Measurements from ENCODE around the gene SERPINA5. TPM values are rescaled to one million over a fixed set of nuclear protein-coding genes. Genes with fewer than 3 reads are reported as not detected.

SERPINA5 gene
- total RNA-seq, 1 donor from 2014 or later, result 4.3 TPM

DNA sequence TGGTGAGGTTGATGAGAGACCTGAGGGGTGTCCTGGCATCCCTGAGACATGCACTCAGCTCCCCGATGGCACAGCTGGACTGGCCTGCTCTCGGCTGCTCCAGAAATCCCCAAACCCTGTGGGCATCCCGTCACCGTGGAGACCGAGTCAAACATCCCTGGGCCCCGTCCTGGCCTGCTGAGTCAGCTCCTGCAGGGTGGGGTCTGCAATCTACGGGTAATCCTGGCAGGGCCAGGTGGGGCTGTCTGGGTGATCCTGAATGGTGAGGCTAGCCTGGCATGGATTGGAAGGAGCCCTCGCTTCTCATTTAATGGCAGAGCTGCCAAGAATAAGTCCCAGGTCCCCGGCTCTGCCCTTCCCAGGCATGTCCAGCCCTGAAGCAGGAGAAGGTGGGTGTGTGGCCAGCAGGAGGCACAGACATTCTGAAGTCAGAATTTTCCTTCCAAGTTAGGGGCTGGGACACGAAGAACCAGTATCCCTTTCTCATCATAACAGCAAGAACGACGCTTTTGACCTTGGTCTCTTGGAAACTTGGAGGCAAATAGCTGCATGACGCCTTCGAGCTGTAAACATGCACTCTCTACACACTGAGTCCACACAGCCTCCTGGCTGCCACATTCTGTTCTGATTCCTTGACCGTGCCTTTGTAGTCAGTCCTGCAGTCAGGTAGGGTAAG lies 37.6 kb upstream of the SERPINA5 start:
- H3K36me3 ChIP-seq, result no peaks in the 10 kb centered on the region
- no peak overlapping the region for H3K4me3 ChIP-seq
- H3K27ac ChIP-seq, result no peak overlapping the region
- no peaks in the 10 kb centered on the region for H3K4me1 ChIP-seq
- DNase-seq (ENCODE audit: low spot score in 2 of 2), result peak in 1 of 2 donors; percentile 54
- no peaks in the 10 kb centered on the region for H3K27me3 ChIP-seq
- intact Hi-C loops (cut with DNase I), result no loop called here
- H3K9me3 ChIP-seq, result no peaks in the 10 kb centered on the region
- TF ChIP-seq, protein P1, sequence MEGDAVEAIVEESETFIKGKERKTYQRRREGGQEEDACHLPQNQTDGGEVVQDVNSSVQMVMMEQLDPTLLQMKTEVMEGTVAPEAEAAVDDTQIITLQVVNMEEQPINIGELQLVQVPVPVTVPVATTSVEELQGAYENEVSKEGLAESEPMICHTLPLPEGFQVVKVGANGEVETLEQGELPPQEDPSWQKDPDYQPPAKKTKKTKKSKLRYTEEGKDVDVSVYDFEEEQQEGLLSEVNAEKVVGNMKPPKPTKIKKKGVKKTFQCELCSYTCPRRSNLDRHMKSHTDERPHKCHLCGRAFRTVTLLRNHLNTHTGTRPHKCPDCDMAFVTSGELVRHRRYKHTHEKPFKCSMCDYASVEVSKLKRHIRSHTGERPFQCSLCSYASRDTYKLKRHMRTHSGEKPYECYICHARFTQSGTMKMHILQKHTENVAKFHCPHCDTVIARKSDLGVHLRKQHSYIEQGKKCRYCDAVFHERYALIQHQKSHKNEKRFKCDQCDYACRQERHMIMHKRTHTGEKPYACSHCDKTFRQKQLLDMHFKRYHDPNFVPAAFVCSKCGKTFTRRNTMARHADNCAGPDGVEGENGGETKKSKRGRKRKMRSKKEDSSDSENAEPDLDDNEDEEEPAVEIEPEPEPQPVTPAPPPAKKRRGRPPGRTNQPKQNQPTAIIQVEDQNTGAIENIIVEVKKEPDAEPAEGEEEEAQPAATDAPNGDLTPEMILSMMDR (IDR thresholded peaks at IDR 0.05), result no peak

DNA sequence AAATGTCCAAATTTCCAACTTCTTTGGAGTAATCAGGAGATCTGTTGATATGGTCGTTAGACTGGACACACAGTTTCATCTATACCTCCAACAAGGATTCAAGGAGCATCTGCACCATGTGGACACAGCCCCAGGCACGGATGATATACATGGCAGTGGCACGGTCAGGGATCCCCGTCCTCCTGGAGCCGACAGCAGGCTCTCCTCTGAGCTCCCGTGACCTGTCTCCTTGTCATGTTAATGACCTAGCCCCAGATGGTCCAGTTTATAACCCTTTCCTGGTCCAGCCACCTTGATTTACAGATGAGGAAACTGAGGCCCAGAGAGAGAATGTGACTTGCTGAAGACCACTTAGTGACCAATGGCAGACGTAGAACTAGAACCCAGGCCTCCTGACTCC lies 36.5 kb upstream of the SERPINA5 start:
- no peaks in the 10 kb centered on the region for H3K9me3 ChIP-seq
- intact Hi-C loops (cut with DNase I), result no loop called here

DNA sequence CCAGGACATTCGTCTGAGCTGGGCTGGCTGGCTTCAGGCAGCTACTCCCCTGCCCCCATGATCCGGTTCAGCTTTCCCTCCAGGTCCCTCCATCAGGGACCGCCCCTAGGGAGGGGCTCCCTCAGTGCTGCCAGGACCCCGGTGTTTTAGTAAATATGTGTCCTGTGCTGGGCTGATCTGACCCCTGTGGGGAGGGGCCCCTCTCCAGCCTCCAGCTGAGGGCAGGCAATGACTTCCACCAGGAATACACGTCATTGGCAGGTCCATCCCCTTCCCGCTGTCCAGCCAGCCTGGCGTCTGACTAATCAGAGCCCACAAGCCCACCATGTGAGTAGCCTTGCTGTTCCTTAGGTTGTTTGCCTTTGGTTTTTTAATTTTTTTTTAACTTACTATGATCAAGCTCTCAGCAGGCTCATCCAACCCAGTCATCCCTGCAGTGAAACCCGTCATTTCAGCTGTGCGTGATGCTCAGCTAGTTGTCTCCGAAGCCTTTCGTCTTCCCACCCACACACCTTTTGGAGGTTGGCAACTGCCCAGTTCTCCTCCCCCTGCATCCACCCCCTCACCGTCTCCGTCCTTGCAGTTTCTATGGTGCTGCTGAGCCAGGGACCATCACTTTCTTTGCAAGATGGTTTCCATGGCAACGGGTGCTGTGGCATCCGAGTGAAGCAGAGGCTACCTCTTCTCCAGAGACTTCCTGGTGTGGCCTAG lies 35.9 kb upstream of the SERPINA5 start:
- TF ChIP-seq, protein P1 (IDR thresholded peaks at IDR 0.05), result no peak
- intact Hi-C loops (cut with DNase I), result no loop called here
- no peaks in the 10 kb centered on the region for H3K27me3 ChIP-seq
- H3K4me3 ChIP-seq, result no peak overlapping the region
- peak in 1 of 2 donors; percentile 38 for DNase-seq (ENCODE audit: low spot score in 2 of 2)
- no peaks in the 10 kb centered on the region for H3K9me3 ChIP-seq
- no peaks in the 10 kb centered on the region for H3K36me3 ChIP-seq
- no peak overlapping the region for H3K27ac ChIP-seq
- no peaks in the 10 kb centered on the region for H3K4me1 ChIP-seq

More for the DNA sequence above, 36.5 kb upstream of the SERPINA5 start:
- TF ChIP-seq, protein P1 (IDR thresholded peaks at IDR 0.05), result no peak
- Histone ChIP-seq H3K4me3 (no peak overlapping the region), H3K27ac (no peak overlapping the region), H3K27me3 (no peaks in the 10 kb centered on the region), H3K4me1 (no peaks in the 10 kb centered on the region), H3K36me3 (no peaks in the 10 kb centered on the region)
- no peak for DNase-seq (ENCODE audit: low spot score in 2 of 2)

DNA sequence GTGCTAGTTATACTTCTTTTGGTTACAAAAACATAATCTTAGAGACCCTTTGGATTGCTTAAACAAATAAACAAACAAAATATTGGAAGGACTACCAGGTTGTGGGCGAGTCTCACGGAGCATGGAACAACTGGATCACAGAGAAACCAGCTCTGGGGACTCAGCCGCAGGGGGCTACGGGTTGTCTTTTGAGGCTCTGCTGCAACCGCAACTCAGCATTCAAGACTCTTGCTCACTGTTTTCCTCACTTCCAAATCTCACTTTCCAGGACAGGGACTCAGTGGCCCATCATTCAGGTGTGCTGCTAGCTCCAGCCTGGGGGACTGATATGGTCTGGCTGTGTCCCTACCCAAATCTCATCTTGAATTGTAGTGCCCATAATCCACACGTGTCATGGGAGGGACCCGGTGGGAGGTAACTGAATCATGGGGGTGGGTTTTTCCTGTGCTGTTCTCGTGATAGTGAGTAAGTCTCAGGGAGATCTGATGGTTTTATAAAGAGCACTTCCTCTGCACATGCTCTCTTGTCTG lies 34.0 kb upstream of the SERPINA5 start:
- TF ChIP-seq, protein P1 (IDR thresholded peaks at IDR 0.05), result no peak
- H3K27me3 ChIP-seq, result no peaks in the 10 kb centered on the region
- no peak overlapping the region for H3K27ac ChIP-seq
- intact Hi-C loops (cut with DNase I), result no loop called here
- H3K36me3 ChIP-seq, result no peaks in the 10 kb centered on the region
- H3K4me1 ChIP-seq, result no peaks in the 10 kb centered on the region
- DNase-seq (ENCODE audit: low spot score in 2 of 2), result peak in 1 of 2 donors; percentile 34
- H3K9me3 ChIP-seq, result no peaks in the 10 kb centered on the region
- H3K4me3 ChIP-seq, result no peak overlapping the region

DNA sequence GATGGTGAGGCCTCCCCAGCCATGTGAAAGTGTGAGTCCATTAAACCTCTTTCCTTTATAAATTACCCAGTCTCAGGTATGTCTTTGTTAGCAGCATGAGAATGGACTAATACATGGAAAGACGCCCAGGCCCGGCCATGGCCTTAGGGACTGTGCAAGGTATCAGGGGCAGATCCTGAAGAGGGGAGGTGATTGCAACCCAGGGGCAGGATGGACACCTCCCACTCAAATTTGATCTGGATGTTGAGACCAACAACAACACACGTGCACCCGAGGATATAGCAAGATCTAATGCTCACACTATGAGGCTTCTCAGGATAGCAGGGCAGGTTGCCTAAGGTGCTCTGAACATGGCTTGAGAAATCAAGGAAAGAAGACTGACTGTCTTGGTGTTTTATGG lies 33.5 kb upstream of the SERPINA5 start:
- Histone ChIP-seq H3K9me3 (no peaks in the 10 kb centered on the region), H3K4me3 (no peak overlapping the region), H3K36me3 (no peaks in the 10 kb centered on the region), H3K27ac (no peak overlapping the region), H3K27me3 (no peaks in the 10 kb centered on the region), H3K4me1 (no peaks in the 10 kb centered on the region)
- DNase-seq (ENCODE audit: low spot score in 2 of 2), result peak in 1 of 2 donors; percentile 50
- intact Hi-C loops (cut with DNase I), result no loop called here
- TF ChIP-seq, protein P1 (IDR thresholded peaks at IDR 0.05), result no peak

Data from ascending aorta (tissue), 2 donors.